ENCODE measurements around the gene PIEZO2.

The PIEZO2 gene

GRCh38 chr18:10908760-10909159 is 240.6 kb downstream of the PIEZO2 start:
- H3K4me1 Mint-ChIP-seq, result peaks cover 13% of the 10 kb centered on the region
- no peaks in the 10 kb centered on the region for H3K36me3 Mint-ChIP-seq (ENCODE audit: low read depth)
- no peaks in the 10 kb centered on the region for H3K27me3 Mint-ChIP-seq (ENCODE audit: low read depth, poor library complexity)
- TF ChIP-seq CTCF (IDR thresholded peaks at IDR 0.05), result no peak
- H3K4me3 Mint-ChIP-seq, result no peak overlapping the region
- H3K9me3 Mint-ChIP-seq, result no peaks in the 10 kb centered on the region
- DNase-seq, result no peak
- no peak overlapping the region for H3K27ac Mint-ChIP-seq

GRCh38 chr18:10907749-10908148 is 241.6 kb downstream of the PIEZO2 start:
- TF ChIP-seq CTCF (IDR thresholded peaks at IDR 0.05), result no peak
- Mint-ChIP-seq H3K4me1 (peaks cover 8% of the 10 kb centered on the region), H3K27me3 (ENCODE audit: low read depth, poor library complexity) (no peaks in the 10 kb centered on the region), H3K27ac (no peak overlapping the region), H3K9me3 (no peaks in the 10 kb centered on the region), H3K36me3 (ENCODE audit: low read depth) (no peaks in the 10 kb centered on the region), H3K4me3 (no peak overlapping the region)
- no peak for DNase-seq

- Mint-ChIP-seq H3K27me3 (ENCODE audit: low read depth, poor library complexity) (no peaks in the 10 kb centered on the region), H3K36me3 (ENCODE audit: low read depth) (peaks cover 5% of the 10 kb centered on the region), H3K27ac (no peak overlapping the region), H3K4me1 (peaks cover 34% of the 10 kb centered on the region), H3K9me3 (peaks cover 9% of the 10 kb centered on the region), H3K4me3 (no peak overlapping the region)
- TF ChIP-seq CTCF (IDR thresholded peaks at IDR 0.05), result no peak
- DNase-seq, result no peak
Observed at GRCh38 chr18:10901329-10901728, 248.0 kb downstream of the PIEZO2 start.

GRCh38 chr18:10900435-10900834 is 248.9 kb downstream of the PIEZO2 start:
- H3K27ac Mint-ChIP-seq, result no peak overlapping the region
- TF ChIP-seq CTCF (IDR thresholded peaks at IDR 0.05), result no peak
- no peak for DNase-seq
- H3K27me3 Mint-ChIP-seq (ENCODE audit: low read depth, poor library complexity), result no peaks in the 10 kb centered on the region
- peaks cover 5% of the 10 kb centered on the region for H3K36me3 Mint-ChIP-seq (ENCODE audit: low read depth)
- H3K4me1 Mint-ChIP-seq, result peaks cover 31% of the 10 kb centered on the region
- peaks cover 9% of the 10 kb centered on the region for H3K9me3 Mint-ChIP-seq
- H3K4me3 Mint-ChIP-seq, result no peak overlapping the region

GRCh38 chr18:10899481-10899880 is 249.9 kb downstream of the PIEZO2 start:
- no peak for TF ChIP-seq CTCF (IDR thresholded peaks at IDR 0.05)
- Mint-ChIP-seq H3K27me3 (ENCODE audit: low read depth, poor library complexity) (peaks cover 3% of the 10 kb centered on the region), H3K27ac (no peak overlapping the region), H3K4me3 (no peak overlapping the region), H3K4me1 (peaks cover 34% of the 10 kb centered on the region), H3K9me3 (peaks cover 9% of the 10 kb centered on the region), H3K36me3 (ENCODE audit: low read depth) (peaks cover 5% of the 10 kb centered on the region)
- no peak for DNase-seq

GRCh38 chr18:10898417-10898974 is 250.9 kb downstream of the PIEZO2 start:
- Mint-ChIP-seq H3K4me3 (no peak overlapping the region), H3K27ac (peak overlapping the region; percentile 57), H3K4me1 (peaks cover 44% of the 10 kb centered on the region), H3K27me3 (ENCODE audit: low read depth, poor library complexity) (peaks cover 9% of the 10 kb centered on the region), H3K36me3 (ENCODE audit: low read depth) (peaks cover 5% of the 10 kb centered on the region), H3K9me3 (peaks cover 9% of the 10 kb centered on the region)
- TF ChIP-seq CTCF (IDR thresholded peaks at IDR 0.05), result no peak
- DNase-seq, result no peak

Data from nephron progenitor cell (in vitro differentiated cells).